MV-4-11 (cell line): Measurements from ENCODE around the gene DNAJB5.
"Not testable (repeated sequence)": the region's sequence is repeated elsewhere in the genome, so short reads cannot be mapped to it uniquely, and the experiment has no call there.

ENCODE experiments used
- DNase-seq: peaks from one replicate; lab custom pipeline; 2025; lab: John Stamatoyannopoulos, UW

Gene DNAJB5

GRCh38 chr9:34989003-34989945 is at the start of gene DNAJB5:
Gene DNAJB5 (plus strand): TSS chr9:34989745. CDS start chr9:34990631, 886 bp downstream.
- peak; percentile 98 for DNase-seq

GRCh38 chr9:34939989-34940388 is 49.6 kb upstream of the DNAJB5 start:
- not testable (repeated sequence) for DNase-seq

- DNase-seq = no peak
Measured at GRCh38 chr9:34948451-34948850, 41.1 kb upstream of the DNAJB5 start.

- DNase-seq = no peak
Measured at GRCh38 chr9:34954225-34954624, 35.3 kb upstream of the DNAJB5 start.

GRCh38 chr9:34956066-34956465 is 33.5 kb upstream of the DNAJB5 start:
- not testable (repeated sequence) for DNase-seq

GRCh38 chr9:34956648-34957047 is 32.9 kb upstream of the DNAJB5 start:
- DNase-seq = no peak

- DNase-seq = no peak
Measured at GRCh38 chr9:34957492-34958410, 31.8 kb upstream of the DNAJB5 start, which contains the start of gene PHF24. Gene PHF24 (plus strand): TSS chr9:34958285. CDS start chr9:34971299, 13,014 bp downstream.

GRCh38 chr9:34958411-34958982 is 31.0 kb upstream of the DNAJB5 start:
- no peak for DNase-seq

- DNase-seq = no peak
Measured at GRCh38 chr9:34959461-34959860, 30.1 kb upstream of the DNAJB5 start.

- no peak for DNase-seq
Measured at GRCh38 chr9:34961574-34962490, 27.7 kb upstream of the DNAJB5 start.

- no peak for DNase-seq
Measured at GRCh38 chr9:34962546-34962945, 27.0 kb upstream of the DNAJB5 start.

GRCh38 chr9:34963552-34963951 is 26.0 kb upstream of the DNAJB5 start:
- no peak for DNase-seq

GRCh38 chr9:34964458-34964857 is 25.1 kb upstream of the DNAJB5 start:
- no peak for DNase-seq

GRCh38 chr9:34971146-34971811 is 18.3 kb upstream of the DNAJB5 start:
- DNase-seq = no peak

- no peak for DNase-seq
Measured at GRCh38 chr9:34974664-34975063, 14.9 kb upstream of the DNAJB5 start.

GRCh38 chr9:34976441-34976840 is 13.1 kb upstream of the DNAJB5 start:
- DNase-seq = no peak

GRCh38 chr9:34976992-34977391 is 12.6 kb upstream of the DNAJB5 start:
- DNase-seq = no peak

- no peak for DNase-seq
Measured at GRCh38 chr9:34980181-34980761, 9.3 kb upstream of the DNAJB5 start.

GRCh38 chr9:34982361-34982760 is 7.2 kb upstream of the DNAJB5 start:
- DNase-seq = peak; percentile 87

GRCh38 chr9:34983209-34983608 is 6.3 kb upstream of the DNAJB5 start:
- DNase-seq = peak; percentile 81
